Measurements from ENCODE around the gene ARRB2. TPM values are rescaled to one million over a fixed set of nuclear protein-coding genes. Genes with fewer than 3 reads are reported as not detected.

The ARRB2 gene
- total RNA-seq, 1 experiment from 2014 or later: 79.7 TPM

DNA sequence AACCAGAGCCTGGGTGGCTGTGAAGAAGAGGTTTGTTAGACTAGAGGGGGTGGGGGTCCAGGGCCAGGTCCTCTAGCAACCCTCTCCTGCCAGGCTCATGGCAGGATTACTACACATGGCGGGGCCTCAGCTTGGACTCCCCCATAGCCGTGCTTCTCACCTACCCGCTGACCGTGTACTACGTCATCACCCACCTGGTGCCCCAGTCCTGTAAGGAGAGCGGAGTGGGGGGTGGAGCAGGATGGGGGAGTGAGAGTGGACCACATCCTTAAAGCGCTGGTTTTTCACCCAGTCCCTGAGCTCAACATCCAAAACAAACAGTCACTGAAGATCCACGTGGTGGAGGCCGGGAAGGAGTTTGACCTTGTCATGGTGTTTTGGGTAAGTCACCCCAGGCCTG is 33.5 kb downstream of the ARRB2 start:
- no peak overlapping the region for H3K4me3 ChIP-seq
- no TSS peak for BruUV-seq (replicated peaks)

DNA sequence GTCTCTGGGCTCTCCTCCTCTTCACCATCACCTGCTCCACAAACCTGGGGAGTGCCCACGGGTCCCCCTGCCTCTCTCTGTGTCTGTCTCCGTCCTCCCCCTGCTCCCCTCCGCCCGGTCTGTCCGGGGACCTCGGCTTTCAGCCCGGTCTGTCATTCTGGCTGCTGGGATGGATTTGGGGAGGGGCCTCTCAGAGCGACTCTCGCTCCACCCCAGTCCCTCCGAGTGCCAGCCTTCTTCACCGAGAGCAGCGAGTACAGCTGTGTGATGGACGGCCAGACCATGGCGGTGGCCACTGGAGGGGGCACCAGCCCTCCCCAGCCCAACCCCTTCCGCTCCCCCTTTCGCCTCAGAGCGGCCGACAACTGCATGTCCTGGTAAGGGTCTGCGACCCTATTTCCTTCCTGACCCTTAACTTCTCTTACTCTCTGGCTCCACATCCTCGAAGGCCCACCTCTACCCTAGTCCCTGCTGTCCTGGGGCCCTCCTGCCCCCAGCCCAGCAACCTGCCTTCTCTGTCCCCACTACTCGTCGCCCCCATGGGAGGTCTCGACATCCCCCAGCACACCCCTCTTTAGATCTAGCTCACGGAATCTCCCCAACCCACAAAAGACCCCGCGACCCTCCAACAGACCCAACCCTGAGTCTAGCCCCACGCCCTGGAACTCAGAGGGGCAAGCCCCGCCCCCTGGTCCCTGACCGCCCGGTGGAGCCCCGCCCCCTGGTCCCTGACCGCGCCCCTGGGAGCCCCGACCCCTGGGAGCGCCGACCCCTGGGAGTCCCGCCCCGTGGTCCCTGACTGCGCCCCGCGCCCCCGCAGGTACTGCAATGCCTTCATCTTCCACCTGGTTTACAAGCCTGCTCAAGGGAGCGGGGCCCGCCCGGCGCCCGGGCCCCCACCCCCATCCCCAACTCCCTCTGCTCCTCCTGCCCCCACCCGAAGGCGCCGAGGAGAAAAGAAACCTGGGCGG is 34.9 kb downstream of the ARRB2 start:
- CTCF ChIA-PET: interaction anchor here (0.6 kb wide), 1 partner anchor 203 kb away, joined by 3 read pairs; no protein-coding TSS in a partner anchor
- Histone ChIP-seq H3K4me1 (replicated peaks; ENCODE audit: insufficient read depth) (no peaks in the 10 kb centered on the region), H3K27me3 (ENCODE audit: insufficient read depth, low read depth) (peaks cover 6% of the 10 kb centered on the region; the same call in 1 of the 2 replicates)

More for the DNA sequence above, 33.5 kb downstream of the ARRB2 start:
- Histone ChIP-seq H3K27me3 (ENCODE audit: insufficient read depth, low read depth) (peaks cover 6% of the 10 kb centered on the region; the same call in 1 of the 2 replicates), H3F3A (ENCODE audit: insufficient read depth, low read depth) (no peaks in the 10 kb centered on the region), H3K36me3 (ENCODE audit: low read depth) (no peaks in the 10 kb centered on the region), H4K20me1 (ENCODE audit: insufficient read depth) (no peaks in the 10 kb centered on the region), H2AFZ (no peak overlapping the region), H3K4me2 (no peak overlapping the region), H3K27ac (no peak overlapping the region), H3K9me2 (ENCODE audit: insufficient read depth) (no peaks in the 10 kb centered on the region), H3K79me2 (ENCODE audit: low read depth) (no peaks in the 10 kb centered on the region), H3K4me1 (replicated peaks; ENCODE audit: insufficient read depth) (no peaks in the 10 kb centered on the region), H3K9me3 (ENCODE audit: insufficient read depth, low read depth) (no peaks in the 10 kb centered on the region)
- no peak for TF ChIP-seq EZH2 (IDR thresholded peaks at IDR 0.05; ENCODE audit: low read depth)
- TF ChIP-seq, protein P1, sequence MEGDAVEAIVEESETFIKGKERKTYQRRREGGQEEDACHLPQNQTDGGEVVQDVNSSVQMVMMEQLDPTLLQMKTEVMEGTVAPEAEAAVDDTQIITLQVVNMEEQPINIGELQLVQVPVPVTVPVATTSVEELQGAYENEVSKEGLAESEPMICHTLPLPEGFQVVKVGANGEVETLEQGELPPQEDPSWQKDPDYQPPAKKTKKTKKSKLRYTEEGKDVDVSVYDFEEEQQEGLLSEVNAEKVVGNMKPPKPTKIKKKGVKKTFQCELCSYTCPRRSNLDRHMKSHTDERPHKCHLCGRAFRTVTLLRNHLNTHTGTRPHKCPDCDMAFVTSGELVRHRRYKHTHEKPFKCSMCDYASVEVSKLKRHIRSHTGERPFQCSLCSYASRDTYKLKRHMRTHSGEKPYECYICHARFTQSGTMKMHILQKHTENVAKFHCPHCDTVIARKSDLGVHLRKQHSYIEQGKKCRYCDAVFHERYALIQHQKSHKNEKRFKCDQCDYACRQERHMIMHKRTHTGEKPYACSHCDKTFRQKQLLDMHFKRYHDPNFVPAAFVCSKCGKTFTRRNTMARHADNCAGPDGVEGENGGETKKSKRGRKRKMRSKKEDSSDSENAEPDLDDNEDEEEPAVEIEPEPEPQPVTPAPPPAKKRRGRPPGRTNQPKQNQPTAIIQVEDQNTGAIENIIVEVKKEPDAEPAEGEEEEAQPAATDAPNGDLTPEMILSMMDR (conservative IDR thresholded peaks at IDR 0.05): no peak
- POLR2A ChIA-PET (ENCODE audit: unreplicated experiment): no interaction called here
- intact Hi-C loops (cut with micrococcal nuclease; ENCODE audit: unreplicated experiment): no loop called here
- CTCF ChIA-PET: no interaction called here
- no peak for DNase-seq

DNA sequence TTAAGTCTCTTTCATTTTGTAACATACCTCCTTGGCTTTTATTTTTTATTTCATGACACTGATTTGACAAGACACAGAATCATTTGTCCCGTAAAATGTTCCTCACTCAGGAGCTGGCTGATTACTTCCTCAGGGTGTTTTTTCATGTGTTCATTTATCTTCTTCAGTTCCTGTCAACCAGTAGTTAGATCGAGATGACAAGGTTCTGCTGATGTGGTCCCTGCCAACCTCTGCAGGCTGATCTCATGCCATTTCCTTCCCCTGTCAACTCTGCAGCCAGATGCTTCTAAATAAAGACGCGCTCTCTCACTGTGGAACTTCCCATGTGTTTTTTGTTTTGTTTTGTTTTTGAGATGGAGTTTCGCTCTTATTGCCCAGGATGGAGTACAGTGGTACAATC is 37.4 kb downstream of the ARRB2 start:
- TF ChIP-seq, protein P1 (conservative IDR thresholded peaks at IDR 0.05): no peak
- TF ChIP-seq EZH2 (IDR thresholded peaks at IDR 0.05; ENCODE audit: low read depth): no peak
- Histone ChIP-seq H3K27me3 (ENCODE audit: insufficient read depth, low read depth) (peaks cover 12% of the 10 kb centered on the region), H4K20me1 (ENCODE audit: insufficient read depth) (no peaks in the 10 kb centered on the region; the same call in 1 of the 2 replicates), H3K4me3 (no peak overlapping the region), H3K27ac (no peak overlapping the region), H3K36me3 (ENCODE audit: low read depth) (no peaks in the 10 kb centered on the region), H3K9me3 (ENCODE audit: insufficient read depth, low read depth) (no peaks in the 10 kb centered on the region), H3K4me1 (replicated peaks; ENCODE audit: insufficient read depth) (no peaks in the 10 kb centered on the region), H3K9me2 (ENCODE audit: insufficient read depth) (no peaks in the 10 kb centered on the region), H3K79me2 (ENCODE audit: low read depth) (no peaks in the 10 kb centered on the region), H2AFZ (no peak overlapping the region), H3K4me2 (no peak overlapping the region), H3F3A (ENCODE audit: insufficient read depth, low read depth) (no peaks in the 10 kb centered on the region)
- intact Hi-C loops (cut with micrococcal nuclease; ENCODE audit: unreplicated experiment): no loop called here
- ChIA-PET POLR2A (ENCODE audit: unreplicated experiment) (no interaction called here), CTCF (no interaction called here)
- no peak for DNase-seq
- no TSS peak for BruUV-seq (replicated peaks)

More for the DNA sequence above, 34.9 kb downstream of the ARRB2 start:
- Histone ChIP-seq H3K9me2 (ENCODE audit: insufficient read depth) (no peaks in the 10 kb centered on the region), H4K20me1 (ENCODE audit: insufficient read depth) (no peaks in the 10 kb centered on the region), H3K9me3 (ENCODE audit: insufficient read depth, low read depth) (no peaks in the 10 kb centered on the region), H3F3A (ENCODE audit: insufficient read depth, low read depth) (no peaks in the 10 kb centered on the region), H3K4me2 (no peak overlapping the region), H3K79me2 (ENCODE audit: low read depth) (no peaks in the 10 kb centered on the region), H3K4me3 (no peak overlapping the region), H3K27ac (no peak overlapping the region), H2AFZ (no peak overlapping the region), H3K36me3 (ENCODE audit: low read depth) (no peaks in the 10 kb centered on the region)
- POLR2A ChIA-PET (ENCODE audit: unreplicated experiment): no interaction called here
- intact Hi-C loops (cut with micrococcal nuclease; ENCODE audit: unreplicated experiment): no loop called here
- no peak for DNase-seq
- BruUV-seq (replicated peaks): no TSS peak
- TF ChIP-seq EZH2 (IDR thresholded peaks at IDR 0.05; ENCODE audit: low read depth): no peak
- TF ChIP-seq, protein P1 (conservative IDR thresholded peaks at IDR 0.05): no peak

Data from PC-9 (cell line).